IPS-18c (cell line): ENCODE measurements around the gene SPATC1L.

ENCODE experiments used
- H3K4me3 ChIP-seq: 2 replicates; pipeline ENCODE4 v1.7.0; 2013; ENCODE audit warnings: low read depth, mild to moderate bottlenecking, low read length, moderate library complexity; ENCODE audit not compliant: insufficient read depth
- H3K9me3 ChIP-seq: one replicate; pipeline ENCODE4 v1.6.1; 2013; ENCODE audit warnings: mild to moderate bottlenecking, low read length, moderate library complexity; ENCODE audit not compliant: control insufficient read depth, insufficient read depth

Gene SPATC1L

DNA sequence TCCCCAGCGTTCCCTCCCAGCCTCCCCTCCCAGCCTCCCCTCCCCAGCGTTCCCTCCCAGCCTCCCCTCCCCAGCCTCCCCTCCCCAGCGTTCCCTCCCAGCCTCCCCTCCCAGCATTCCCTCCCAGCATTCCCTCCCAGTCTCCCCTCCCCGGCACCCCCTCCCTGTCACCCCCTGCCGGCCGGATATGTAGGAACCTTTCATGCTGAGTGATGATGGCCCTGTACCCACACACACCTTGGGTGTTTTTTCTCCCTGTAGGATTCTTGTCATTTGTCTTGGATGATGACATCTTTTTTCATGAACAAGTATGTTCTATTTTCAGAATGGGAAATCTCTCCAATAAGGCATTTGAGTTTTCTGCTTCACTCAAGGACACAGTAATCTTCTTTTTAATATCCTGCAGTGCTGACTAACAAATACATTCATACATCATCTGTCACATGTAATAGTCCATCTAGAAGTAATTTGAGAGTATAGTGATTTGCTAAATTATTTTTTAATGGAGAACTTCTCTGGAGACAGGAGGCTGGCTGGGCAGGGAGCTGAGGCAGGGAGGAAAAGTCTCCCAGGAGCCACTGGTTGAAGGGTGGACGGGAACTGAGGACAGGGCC lies 48.4 kb downstream of the SPATC1L start:
- no peak overlapping the region for H3K4me3 ChIP-seq
- H3K9me3 ChIP-seq = no peaks in the 10 kb centered on the region

DNA sequence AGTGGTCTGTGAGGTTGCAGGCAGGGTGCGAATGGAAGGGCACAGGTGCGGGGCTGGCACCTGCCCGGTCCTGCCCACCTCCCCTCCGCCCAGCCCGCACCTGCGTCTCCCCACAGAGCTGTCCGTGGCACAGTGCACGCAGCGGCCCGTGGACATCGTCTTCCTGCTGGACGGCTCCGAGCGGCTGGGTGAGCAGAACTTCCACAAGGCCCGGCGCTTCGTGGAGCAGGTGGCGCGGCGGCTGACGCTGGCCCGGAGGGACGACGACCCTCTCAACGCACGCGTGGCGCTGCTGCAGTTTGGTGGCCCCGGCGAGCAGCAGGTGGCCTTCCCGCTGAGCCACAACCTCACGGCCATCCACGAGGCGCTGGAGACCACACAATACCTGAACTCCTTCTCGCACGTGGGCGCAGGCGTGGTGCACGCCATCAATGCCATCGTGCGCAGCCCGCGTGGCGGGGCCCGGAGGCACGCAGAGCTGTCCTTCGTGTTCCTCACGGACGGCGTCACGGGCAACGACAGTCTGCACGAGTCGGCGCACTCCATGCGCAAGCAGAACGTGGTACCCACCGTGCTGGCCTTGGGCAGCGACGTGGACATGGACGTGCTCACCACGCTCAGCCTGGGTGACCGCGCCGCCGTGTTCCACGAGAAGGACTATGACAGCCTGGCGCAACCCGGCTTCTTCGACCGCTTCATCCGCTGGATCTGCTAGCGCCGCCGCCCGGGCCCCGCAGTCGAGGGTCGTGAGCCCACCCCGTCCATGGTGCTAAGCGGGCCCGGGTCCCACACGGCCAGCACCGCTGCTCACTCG lies 52.2 kb downstream of the SPATC1L start:
- no peaks in the 10 kb centered on the region for H3K9me3 ChIP-seq
- H3K4me3 ChIP-seq = no peak overlapping the region

DNA sequence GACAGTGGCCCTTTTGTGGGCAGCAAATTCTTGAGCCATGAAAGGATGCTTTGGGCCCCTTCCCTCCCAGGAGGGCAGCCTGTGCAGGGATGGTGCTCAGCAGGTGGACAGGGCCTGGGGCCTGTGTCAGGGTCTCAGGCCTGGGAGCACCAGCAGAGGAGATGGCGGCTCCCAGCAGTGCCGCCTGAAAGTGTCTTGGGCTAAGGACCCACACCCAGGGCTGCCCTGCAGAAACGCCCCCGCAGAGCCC lies 52.7 kb downstream of the SPATC1L start:
- Histone ChIP-seq H3K9me3 (no peaks in the 10 kb centered on the region), H3K4me3 (no peak overlapping the region)

DNA sequence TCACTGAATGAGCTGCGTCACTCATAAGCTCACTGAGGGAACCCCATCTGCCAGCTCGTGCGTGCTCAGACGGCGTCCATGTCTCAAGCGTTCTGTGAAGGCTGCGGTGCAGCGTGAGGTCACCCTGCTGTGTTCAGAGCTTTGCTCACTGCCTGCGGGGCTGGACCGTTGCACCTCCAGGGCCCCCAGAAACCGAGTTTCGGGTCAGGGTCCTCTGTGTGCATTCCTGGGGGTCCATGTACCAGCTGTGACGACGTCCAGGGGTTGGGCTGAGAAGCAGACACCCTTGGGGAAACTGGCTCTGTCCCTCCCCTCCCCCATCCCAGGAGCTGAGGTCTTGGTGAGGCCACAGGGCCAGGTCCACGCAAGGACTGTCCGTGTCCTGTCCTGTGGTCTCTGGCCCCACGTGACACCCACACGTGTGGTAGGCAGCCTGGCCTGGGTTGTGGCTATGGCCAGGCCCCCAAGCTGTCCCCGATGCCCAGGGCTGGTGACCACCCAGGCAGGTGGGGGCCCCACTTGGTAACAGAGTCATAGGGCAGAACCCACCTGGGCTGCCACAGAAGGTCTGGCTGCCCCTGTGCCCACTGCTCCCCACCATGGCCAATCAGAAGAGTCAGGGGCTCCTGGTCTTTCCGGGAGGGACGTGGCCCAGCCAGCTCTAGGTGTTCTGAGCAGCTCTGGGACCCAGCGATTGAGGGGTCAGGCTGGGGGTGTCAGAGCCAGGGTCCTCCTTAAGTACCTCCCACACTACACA lies 53.2 kb downstream of the SPATC1L start:
- Histone ChIP-seq H3K9me3 (no peaks in the 10 kb centered on the region), H3K4me3 (no peak overlapping the region)

DNA sequence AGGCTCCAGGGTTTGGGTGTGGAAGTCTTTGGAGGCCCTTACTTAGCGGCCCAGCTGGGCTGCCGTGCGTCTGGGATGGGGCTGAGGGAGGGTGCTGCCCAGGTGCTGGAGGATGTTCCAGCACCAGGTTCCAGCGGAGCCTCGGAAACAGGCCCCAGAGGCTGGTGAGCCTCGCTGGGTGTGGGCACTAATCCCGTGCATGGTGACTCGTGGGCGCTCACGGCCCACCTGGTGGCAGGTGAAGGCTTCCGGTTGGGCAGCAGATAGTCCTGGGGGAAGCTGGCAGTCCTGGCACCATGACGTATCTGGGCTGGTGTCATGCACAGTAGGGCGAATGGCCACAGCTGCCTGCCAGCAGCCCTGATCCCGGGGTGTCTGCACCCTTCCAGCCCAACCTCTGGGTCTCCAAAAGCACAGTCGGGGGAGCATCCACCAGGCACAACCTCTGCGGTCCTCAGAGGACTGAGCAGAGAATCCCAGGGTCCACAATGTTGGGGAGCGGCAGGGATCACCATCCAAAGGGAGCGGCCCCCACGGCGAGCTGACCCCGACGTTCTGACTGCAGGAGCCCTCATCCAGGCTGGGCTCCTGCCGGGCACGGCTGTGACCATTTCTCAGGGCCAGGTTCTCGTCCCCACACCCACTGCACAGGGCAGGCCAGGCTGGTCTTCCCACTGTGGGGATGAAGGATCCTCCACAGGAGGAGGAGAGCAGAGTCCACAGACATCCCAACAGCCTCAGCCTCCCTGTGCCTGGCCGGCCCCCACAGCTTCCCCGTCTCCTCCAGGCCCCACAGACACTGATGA lies 54.2 kb downstream of the SPATC1L start:
- no peaks in the 10 kb centered on the region for H3K9me3 ChIP-seq
- no peak overlapping the region for H3K4me3 ChIP-seq

DNA sequence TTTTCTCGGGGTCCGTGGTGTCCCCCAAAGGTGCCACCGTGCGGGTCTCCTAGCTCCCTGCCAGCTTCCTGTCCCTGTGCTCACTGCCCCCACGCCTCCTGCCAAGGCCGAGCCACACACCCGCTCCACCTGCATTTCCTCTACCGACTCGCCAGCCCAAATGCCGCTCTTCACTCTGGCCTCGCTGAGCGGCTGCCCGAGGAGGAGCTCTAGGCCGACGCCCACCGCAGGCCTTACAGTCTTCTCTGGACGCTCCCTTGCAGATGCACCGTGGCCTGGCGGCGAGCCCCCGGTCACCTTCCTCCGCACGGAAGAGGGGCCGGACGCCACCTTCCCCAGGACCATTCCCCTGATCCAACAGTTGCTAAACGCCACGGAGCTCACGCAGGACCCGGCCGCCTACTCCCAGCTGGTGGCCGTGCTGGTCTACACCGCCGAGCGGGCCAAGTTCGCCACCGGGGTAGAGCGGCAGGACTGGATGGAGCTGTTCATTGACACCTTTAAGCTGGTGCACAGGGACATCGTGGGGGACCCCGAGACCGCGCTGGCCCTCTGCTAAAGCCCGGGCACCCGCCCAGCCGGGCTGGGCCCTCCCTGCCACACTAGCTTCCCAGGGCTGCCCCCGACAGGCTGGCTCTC lies 55.2 kb downstream of the SPATC1L start:
- H3K9me3 ChIP-seq = no peaks in the 10 kb centered on the region
- H3K4me3 ChIP-seq = no peak overlapping the region

DNA sequence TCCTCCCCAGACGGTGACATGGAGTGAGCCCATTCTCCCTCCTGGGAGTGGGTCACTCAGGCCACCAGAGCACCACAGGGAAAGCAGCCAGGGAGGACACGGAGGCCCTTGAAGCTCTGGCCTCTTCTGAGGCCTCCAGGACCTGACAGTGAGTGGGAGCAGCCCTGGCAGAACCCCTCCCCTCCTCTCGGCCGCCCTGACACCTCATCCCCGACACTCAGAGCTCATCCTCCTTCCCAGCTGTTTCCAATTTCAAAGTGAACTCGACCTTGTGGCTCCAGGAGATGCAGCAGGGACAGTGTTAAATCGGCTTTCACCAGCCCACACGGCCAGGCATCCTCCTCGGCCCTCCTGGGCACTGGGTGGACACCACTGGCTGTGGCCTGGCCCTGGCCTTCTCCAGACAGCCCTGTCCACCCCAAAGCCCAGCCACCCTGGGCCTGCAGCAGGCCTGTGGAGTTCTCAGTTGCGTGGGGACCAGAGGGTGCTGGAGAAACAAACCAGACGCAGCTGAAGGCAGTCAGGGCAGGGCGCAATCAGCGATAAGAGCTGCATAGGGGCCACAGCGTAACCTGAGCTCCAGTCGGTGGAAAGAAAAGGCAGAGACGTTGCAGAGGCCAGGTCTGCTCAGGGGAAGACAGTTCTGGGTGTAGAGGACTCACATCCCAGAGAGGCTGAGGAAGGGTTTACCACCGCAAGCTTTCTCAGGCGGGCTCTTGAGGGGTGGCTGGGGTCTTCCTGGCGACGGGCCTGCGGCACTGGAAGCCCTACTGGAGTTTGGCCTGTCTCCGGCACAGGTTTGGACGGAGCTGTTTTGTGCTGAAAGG lies 55.9 kb downstream of the SPATC1L start:
- no peak overlapping the region for H3K4me3 ChIP-seq
- H3K9me3 ChIP-seq = no peaks in the 10 kb centered on the region

DNA sequence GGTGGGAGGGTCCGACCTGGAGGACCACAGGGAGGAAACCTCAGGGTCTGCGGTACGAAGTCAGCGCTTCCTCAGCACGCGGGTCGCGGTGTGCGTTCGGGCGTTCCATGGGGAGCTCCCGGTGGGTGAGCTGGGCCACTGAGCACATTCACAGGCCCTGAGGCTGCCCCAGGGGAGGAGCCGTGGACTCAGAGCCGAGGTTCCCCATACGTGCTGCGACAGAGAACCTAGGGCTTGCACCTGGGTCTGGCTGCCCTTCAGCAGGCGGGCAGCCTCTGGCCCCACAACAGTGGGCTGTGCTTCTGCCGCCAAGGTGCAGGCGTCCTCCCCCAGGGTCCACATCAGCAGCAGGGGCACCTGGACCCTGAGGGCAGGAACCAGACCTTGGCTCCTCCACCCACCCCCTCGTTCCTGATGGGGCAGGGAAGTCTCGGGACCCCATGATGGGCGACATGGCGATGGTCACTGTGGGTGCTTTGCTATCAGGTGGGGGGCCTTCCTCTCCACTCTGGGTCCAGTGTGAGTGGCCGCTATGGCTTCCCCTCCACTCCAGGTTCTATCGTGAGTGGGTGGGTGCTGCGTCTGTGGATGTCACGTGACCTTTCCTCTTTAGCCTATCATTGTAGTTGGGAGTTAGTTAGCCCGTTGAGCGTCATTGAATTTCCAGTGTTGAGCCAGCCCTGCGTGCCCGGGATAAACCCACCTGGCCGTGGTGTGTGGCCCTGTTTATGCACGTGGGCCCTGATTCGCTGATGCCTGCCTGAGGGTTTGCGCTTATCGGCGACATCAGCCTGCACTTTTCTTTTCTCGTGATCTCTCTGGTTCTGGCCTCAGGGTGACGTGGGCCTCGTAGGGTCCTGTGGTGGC lies 56.8 kb downstream of the SPATC1L start:
- Histone ChIP-seq H3K4me3 (no peak overlapping the region), H3K9me3 (no peaks in the 10 kb centered on the region)

DNA sequence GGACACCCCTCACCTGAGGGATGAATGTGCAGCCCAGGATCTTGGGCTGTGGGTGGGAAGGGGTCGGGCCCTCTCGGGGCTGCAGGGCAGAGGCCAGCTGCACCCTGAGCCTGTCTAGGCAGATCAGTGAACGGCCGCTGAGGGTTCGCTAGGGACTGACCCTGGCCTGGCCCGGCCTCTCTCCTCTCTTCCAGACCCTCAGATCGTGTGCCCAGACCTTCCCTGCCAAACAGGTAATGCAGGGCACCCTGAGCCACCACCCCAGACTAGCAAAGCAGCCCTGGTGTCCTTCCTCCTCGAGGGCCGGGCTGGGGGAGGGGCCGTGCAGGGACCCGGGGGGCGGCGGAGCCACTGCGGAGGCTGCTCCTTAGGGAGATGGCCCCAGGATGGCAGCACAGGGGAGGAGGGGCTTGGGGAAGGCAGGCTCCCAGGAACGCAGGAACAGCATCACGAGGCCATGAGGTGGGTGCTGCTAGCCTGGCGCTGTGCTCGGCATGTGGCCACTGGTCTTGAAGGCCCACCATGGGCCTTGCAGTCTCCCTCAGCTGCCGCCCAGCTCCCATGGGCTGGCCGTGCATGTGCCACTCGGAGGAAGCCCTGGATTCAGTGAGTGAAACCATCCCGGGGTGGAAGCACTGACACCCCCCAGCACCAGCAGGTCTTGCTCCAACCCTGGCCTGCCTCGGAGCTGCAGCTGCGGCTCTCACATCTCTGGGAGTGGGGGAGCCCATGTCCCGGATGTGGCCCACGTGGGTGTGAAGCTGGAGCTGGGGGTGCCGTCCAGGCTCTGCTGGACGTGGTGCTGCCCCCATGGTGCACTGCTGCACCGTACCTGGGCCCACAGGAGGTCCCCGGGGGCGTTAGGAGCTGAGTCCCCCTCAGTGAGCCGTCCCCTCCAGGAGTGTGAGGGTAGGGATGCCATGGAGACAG lies 57.7 kb downstream of the SPATC1L start:
- Histone ChIP-seq H3K4me3 (no peak overlapping the region), H3K9me3 (no peaks in the 10 kb centered on the region)

DNA sequence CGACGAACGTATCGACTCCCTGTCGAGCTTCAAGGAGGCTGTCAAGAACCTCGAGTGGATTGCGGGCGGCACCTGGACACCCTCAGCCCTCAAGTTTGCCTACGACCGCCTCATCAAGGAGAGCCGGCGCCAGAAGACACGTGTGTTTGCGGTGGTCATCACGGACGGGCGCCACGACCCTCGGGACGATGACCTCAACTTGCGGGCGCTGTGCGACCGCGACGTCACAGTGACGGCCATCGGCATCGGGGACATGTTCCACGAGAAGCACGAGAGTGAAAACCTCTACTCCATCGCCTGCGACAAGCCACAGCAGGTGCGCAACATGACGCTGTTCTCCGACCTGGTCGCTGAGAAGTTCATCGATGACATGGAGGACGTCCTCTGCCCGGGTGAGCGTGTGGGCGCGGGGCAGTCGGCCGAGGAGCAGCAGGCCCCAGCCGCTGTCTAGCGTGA lies 58.4 kb downstream of the SPATC1L start:
- H3K4me3 ChIP-seq = no peak overlapping the region
- H3K9me3 ChIP-seq = no peaks in the 10 kb centered on the region

DNA sequence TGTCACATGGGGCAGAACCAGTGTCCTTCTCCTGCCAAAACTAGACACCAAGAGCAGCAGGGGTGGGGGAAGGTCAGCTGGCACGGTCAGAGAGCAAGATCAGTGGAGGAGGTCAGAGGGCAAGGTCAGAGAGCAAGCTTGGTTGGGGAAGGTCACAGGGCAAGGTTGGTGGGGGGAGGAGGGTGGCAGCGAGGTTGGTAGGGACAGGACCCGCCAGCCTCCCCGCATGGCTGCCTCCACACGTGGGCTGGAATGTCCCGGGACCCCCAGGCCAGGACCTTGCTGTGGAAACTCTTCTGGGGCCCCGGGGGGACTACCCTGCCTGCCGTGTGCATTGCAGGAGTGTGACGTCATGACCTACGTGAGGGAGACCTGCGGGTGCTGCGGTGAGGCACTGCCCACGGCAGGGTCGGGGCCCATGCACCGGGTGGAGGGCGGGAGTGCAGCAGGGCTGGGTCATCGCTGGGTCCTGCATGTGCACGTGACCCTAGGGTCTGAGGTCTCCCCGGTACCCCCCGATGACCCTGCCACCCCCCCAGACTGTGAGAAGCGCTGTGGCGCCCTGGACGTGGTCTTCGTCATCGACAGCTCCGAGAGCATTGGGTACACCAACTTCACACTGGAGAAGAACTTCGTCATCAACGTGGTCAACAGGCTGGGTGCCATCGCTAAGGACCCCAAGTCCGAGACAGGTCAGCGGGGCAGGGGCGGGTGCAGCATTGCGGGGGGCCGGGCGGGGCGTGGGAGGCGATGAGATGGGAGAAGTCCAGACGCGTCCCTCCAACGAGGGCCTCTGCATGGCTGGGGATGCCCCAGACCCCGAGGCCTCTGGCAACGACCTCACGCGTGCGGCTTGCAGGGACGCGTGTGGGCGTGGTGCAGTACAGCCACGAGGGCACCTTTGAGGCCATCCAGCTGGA lies 59.1 kb downstream of the SPATC1L start:
- H3K4me3 ChIP-seq = no peak overlapping the region
- no peaks in the 10 kb centered on the region for H3K9me3 ChIP-seq

DNA sequence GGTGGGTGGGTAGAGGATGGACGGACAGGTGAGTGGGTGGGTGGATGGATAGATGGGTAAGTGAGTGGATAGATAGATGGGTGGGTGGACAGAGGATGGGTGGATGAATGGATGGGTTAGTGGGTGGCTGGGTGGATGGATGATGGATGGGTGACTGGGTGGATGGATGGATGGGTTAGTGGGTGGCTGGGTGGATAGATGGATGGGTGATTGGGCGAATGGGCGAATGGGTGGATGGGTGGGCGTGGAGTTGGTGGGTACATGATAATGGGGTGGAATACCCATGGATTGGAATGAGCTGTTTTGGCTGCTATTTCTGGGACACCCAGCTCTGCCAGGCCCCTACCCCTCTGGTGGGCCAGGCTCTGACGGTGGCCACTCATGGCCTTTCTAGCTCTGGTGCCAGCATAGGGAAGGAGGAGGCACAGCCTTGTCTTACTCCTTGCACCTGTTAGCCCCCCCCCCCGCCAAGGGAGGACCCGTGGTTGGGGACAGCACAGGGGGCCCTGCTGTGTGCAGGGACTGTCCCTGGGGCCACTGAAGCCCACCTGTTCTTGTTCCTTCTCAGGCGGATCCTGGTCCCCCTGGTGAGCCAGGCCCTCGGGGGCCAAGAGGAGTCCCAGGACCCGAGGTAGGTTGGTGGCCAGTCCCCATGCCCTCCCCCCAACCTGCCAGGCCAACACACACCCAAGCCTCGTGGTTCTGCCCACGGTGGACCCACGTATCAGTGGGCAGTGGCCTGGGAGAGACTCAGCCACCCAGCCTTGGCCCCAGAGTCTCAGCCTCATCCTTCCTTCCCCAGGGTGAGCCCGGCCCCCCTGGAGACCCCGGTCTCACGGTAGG lies 60.0 kb downstream of the SPATC1L start:
- Histone ChIP-seq H3K4me3 (no peak overlapping the region), H3K9me3 (peaks cover 3% of the 10 kb centered on the region)
